Activated CD4-positive, alpha-beta T cell treated with anti-CD3 and anti-CD28 coated beads for 4 hours (primary cell): ENCODE data around the gene RAPGEF6.
A peak's percentile ranks its signal among the peaks of the same experiment; 100 is the strongest.

ENCODE experiments used
- DNase-seq, 2 donors: peaks; one replicate each; pipeline ENCODE4 v3.0.0-alpha.2; 2020

The RAPGEF6 gene

GRCh38 chr5:131539251-131539650, 95.8 kb downstream of the RAPGEF6 start:
- no peak for DNase-seq

- no peak for DNase-seq
These were observed 96.8 kb downstream of the RAPGEF6 start for GRCh38 chr5:131538177-131538593.

GRCh38 chr5:131536850-131537448, 98.1 kb downstream of the RAPGEF6 start:
- DNase-seq = no peak

- DNase-seq = no peak
These were observed 98.7 kb downstream of the RAPGEF6 start for GRCh38 chr5:131536211-131536826.

GRCh38 chr5:131534974-131535373, 100.1 kb downstream of the RAPGEF6 start:
- no peak for DNase-seq

GRCh38 chr5:131533836-131534235, 101.2 kb downstream of the RAPGEF6 start:
- DNase-seq = no peak

- DNase-seq = no peak
These were observed 102.9 kb downstream of the RAPGEF6 start for GRCh38 chr5:131532031-131532640.

- no peak for DNase-seq
These were observed 104.2 kb downstream of the RAPGEF6 start for GRCh38 chr5:131530706-131531331.

GRCh38 chr5:131528682-131529081, 106.3 kb downstream of the RAPGEF6 start:
- DNase-seq = no peak

GRCh38 chr5:131525805-131526204, 109.2 kb downstream of the RAPGEF6 start:
- DNase-seq = no peak

- no peak for DNase-seq
These were observed 110.6 kb downstream of the RAPGEF6 start for GRCh38 chr5:131524431-131524830.

GRCh38 chr5:131523500-131524185, 111.4 kb downstream of the RAPGEF6 start:
- DNase-seq = no peak

GRCh38 chr5:131521252-131521651, 113.8 kb downstream of the RAPGEF6 start:
- DNase-seq = no peak

- DNase-seq = no peak
These were observed 119.7 kb downstream of the RAPGEF6 start for GRCh38 chr5:131515348-131515747.

- peak in 1 of 2 donors; percentile 24 for DNase-seq
These were observed 120.4 kb downstream of the RAPGEF6 start for GRCh38 chr5:131514316-131515283.

GRCh38 chr5:131513780-131514179, 121.2 kb downstream of the RAPGEF6 start:
- no peak for DNase-seq

GRCh38 chr5:131511934-131512333, 123.1 kb downstream of the RAPGEF6 start:
- DNase-seq = no peak

GRCh38 chr5:131509801-131510200, 125.2 kb downstream of the RAPGEF6 start:
- no peak for DNase-seq

GRCh38 chr5:131505237-131505908, 129.7 kb downstream of the RAPGEF6 start:
- no peak for DNase-seq

GRCh38 chr5:131496400-131496713, 138.7 kb downstream of the RAPGEF6 start:
- DNase-seq = no peak

- DNase-seq = no peak
These were observed 139.3 kb downstream of the RAPGEF6 start for GRCh38 chr5:131495536-131496399.
